ENCODE data around the gene ATG2A. TPM values are rescaled to one million over a fixed set of nuclear protein-coding genes. Genes with fewer than 3 reads are reported as not detected.

Gene ATG2A
- total and polyA plus RNA-seq, 10 of the 15 experiments (the other 5 are each of a cell fraction or from before 2014, with no cell fraction given) = 0.08 to 19.0 (median 4.6) TPM

DNA sequence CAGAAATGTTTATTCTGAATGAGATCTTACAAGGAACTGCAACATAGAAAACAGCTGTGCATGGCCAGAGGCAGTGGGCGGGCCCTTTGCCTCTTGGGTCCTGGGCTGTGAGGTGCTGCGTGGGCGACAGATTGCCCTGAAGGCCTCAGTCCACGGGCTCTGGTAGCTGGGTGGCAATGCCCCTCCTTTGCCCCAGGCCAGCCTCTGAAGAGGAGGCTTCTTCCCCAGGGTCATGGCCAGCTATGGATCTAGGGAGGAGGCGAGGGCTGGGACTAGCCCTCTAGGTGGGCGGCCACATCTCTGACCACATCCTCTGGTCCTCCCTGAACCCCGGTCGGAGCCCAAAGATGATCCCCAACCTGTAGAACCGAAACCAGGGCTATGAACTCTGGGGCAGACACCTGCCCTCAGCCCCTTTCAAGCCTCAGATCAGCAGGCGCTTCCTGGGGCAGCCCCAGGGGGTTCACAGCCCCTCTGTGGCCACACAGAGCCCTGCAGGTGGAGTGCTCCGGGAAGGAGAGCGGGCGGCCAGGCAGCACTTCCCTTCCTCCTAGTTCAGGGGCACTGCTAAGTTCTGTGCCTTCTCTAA, 65.9 kb downstream of the ATG2A start (continued):
- peak; percentile 93 for TF ChIP-seq ZBED1 (IDR thresholded peaks at IDR 0.05; ENCODE audit: borderline replicate concordance)
- peak; percentile 72; the same call in 1 of the 2 replicates for TF ChIP-seq ZNF207 (IDR thresholded peaks at IDR 0.05; ENCODE audit: borderline replicate concordance)
- TF ChIP-seq, protein P1, sequence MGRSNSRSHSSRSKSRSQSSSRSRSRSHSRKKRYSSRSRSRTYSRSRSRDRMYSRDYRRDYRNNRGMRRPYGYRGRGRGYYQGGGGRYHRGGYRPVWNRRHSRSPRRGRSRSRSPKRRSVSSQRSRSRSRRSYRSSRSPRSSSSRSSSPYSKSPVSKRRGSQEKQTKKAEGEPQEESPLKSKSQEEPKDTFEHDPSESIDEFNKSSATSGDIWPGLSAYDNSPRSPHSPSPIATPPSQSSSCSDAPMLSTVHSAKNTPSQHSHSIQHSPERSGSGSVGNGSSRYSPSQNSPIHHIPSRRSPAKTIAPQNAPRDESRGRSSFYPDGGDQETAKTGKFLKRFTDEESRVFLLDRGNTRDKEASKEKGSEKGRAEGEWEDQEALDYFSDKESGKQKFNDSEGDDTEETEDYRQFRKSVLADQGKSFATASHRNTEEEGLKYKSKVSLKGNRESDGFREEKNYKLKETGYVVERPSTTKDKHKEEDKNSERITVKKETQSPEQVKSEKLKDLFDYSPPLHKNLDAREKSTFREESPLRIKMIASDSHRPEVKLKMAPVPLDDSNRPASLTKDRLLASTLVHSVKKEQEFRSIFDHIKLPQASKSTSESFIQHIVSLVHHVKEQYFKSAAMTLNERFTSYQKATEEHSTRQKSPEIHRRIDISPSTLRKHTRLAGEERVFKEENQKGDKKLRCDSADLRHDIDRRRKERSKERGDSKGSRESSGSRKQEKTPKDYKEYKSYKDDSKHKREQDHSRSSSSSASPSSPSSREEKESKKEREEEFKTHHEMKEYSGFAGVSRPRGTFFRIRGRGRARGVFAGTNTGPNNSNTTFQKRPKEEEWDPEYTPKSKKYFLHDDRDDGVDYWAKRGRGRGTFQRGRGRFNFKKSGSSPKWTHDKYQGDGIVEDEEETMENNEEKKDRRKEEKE (IDR thresholded peaks at IDR 0.05) = no peak
- TF ChIP-seq, protein P2, sequence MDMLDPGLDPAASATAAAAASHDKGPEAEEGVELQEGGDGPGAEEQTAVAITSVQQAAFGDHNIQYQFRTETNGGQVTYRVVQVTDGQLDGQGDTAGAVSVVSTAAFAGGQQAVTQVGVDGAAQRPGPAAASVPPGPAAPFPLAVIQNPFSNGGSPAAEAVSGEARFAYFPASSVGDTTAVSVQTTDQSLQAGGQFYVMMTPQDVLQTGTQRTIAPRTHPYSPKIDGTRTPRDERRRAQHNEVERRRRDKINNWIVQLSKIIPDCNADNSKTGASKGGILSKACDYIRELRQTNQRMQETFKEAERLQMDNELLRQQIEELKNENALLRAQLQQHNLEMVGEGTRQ (IDR thresholded peaks at IDR 0.05; ENCODE audit: borderline replicate concordance, low read depth, low read length) = no peak; the same call in 1 of the 2 replicates
- TF ChIP-seq NR2F1 (conservative IDR thresholded peaks at IDR 0.05) = peak; percentile 99
- TF ChIP-seq EGR1 (IDR thresholded peaks at IDR 0.05; ENCODE audit: borderline replicate concordance in 1 of 2, low read depth in 2 of 2, low read length in 2 of 2) = peak; percentile 51 to 95
- no peak for TF ChIP-seq CEBPB (IDR thresholded peaks at IDR 0.05; ENCODE audit: borderline replicate concordance in 1 of 2, low read depth in 2 of 2, low read length in 2 of 2)
- peak; percentile 70; the same call in 1 of the 2 replicates for TF ChIP-seq CHD2 (IDR thresholded peaks at IDR 0.05; ENCODE audit: borderline replicate concordance, low read depth, low read length)
- peak; percentile 72; the same call in 1 of the 2 replicates for TF ChIP-seq IRF4 (IDR thresholded peaks at IDR 0.05; ENCODE audit: low read depth, low read length)
- TF ChIP-seq POLR2AphosphoS5 (IDR thresholded peaks at IDR 0.05; ENCODE audit: low read length) = peak; percentile 53
- TF ChIP-seq, protein P3, sequence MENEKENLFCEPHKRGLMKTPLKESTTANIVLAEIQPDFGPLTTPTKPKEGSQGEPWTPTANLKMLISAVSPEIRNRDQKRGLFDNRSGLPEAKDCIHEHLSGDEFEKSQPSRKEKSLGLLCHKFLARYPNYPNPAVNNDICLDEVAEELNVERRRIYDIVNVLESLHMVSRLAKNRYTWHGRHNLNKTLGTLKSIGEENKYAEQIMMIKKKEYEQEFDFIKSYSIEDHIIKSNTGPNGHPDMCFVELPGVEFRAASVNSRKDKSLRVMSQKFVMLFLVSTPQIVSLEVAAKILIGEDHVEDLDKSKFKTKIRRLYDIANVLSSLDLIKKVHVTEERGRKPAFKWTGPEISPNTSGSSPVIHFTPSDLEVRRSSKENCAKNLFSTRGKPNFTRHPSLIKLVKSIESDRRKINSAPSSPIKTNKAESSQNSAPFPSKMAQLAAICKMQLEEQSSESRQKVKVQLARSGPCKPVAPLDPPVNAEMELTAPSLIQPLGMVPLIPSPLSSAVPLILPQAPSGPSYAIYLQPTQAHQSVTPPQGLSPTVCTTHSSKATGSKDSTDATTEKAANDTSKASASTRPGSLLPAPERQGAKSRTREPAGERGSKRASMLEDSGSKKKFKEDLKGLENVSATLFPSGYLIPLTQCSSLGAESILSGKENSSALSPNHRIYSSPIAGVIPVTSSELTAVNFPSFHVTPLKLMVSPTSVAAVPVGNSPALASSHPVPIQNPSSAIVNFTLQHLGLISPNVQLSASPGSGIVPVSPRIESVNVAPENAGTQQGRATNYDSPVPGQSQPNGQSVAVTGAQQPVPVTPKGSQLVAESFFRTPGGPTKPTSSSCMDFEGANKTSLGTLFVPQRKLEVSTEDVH (IDR thresholded peaks at IDR 0.05; ENCODE audit: low read depth, partially characterized antibody) = peak; percentile 18
- TF ChIP-seq, protein P4, sequence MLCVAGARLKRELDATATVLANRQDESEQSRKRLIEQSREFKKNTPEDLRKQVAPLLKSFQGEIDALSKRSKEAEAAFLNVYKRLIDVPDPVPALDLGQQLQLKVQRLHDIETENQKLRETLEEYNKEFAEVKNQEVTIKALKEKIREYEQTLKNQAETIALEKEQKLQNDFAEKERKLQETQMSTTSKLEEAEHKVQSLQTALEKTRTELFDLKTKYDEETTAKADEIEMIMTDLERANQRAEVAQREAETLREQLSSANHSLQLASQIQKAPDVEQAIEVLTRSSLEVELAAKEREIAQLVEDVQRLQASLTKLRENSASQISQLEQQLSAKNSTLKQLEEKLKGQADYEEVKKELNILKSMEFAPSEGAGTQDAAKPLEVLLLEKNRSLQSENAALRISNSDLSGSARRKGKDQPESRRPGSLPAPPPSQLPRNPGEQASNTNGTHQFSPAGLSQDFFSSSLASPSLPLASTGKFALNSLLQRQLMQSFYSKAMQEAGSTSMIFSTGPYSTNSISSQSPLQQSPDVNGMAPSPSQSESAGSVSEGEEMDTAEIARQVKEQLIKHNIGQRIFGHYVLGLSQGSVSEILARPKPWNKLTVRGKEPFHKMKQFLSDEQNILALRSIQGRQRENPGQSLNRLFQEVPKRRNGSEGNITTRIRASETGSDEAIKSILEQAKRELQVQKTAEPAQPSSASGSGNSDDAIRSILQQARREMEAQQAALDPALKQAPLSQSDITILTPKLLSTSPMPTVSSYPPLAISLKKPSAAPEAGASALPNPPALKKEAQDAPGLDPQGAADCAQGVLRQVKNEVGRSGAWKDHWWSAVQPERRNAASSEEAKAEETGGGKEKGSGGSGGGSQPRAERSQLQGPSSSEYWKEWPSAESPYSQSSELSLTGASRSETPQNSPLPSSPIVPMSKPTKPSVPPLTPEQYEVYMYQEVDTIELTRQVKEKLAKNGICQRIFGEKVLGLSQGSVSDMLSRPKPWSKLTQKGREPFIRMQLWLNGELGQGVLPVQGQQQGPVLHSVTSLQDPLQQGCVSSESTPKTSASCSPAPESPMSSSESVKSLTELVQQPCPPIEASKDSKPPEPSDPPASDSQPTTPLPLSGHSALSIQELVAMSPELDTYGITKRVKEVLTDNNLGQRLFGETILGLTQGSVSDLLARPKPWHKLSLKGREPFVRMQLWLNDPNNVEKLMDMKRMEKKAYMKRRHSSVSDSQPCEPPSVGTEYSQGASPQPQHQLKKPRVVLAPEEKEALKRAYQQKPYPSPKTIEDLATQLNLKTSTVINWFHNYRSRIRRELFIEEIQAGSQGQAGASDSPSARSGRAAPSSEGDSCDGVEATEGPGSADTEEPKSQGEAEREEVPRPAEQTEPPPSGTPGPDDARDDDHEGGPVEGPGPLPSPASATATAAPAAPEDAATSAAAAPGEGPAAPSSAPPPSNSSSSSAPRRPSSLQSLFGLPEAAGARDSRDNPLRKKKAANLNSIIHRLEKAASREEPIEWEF (IDR thresholded peaks at IDR 0.05; ENCODE audit: insufficient replicate concordance, low read depth, low read length) = peak; percentile 75
- TF ChIP-seq, protein P5, sequence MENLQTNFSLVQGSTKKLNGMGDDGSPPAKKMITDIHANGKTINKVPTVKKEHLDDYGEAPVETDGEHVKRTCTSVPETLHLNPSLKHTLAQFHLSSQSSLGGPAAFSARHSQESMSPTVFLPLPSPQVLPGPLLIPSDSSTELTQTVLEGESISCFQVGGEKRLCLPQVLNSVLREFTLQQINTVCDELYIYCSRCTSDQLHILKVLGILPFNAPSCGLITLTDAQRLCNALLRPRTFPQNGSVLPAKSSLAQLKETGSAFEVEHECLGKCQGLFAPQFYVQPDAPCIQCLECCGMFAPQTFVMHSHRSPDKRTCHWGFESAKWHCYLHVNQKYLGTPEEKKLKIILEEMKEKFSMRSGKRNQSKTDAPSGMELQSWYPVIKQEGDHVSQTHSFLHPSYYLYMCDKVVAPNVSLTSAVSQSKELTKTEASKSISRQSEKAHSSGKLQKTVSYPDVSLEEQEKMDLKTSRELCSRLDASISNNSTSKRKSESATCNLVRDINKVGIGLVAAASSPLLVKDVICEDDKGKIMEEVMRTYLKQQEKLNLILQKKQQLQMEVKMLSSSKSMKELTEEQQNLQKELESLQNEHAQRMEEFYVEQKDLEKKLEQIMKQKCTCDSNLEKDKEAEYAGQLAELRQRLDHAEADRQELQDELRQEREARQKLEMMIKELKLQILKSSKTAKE (IDR thresholded peaks at IDR 0.05; ENCODE audit: low read depth, poor library complexity, severe bottlenecking) = peak; percentile 90
- no peak for TF ChIP-seq WRNIP1 (IDR thresholded peaks at IDR 0.05; ENCODE audit: borderline replicate concordance, low read depth, low read length)
